Measurements from ENCODE around the gene MN1.

DNA sequence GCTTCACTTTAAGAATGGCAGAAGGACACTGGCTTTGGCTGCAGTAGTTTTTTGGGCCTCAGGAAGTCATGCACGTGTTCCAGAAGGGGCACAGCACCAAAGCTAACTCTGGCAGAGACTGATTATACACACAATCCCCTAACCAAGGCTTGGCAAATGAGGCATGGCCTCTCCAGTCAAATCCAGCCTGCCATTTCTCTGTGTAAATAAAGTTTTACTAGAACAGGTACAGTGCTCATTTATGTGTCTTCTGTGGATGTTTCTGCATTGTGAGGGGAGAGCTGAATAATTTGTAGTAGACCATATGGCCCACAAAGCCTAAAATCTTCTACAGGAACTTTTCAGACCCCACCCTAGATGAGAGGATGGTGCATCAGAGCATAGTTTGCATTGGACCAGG lies 46.4 kb upstream of the MN1 start:
- TF ChIP-seq, protein P1, sequence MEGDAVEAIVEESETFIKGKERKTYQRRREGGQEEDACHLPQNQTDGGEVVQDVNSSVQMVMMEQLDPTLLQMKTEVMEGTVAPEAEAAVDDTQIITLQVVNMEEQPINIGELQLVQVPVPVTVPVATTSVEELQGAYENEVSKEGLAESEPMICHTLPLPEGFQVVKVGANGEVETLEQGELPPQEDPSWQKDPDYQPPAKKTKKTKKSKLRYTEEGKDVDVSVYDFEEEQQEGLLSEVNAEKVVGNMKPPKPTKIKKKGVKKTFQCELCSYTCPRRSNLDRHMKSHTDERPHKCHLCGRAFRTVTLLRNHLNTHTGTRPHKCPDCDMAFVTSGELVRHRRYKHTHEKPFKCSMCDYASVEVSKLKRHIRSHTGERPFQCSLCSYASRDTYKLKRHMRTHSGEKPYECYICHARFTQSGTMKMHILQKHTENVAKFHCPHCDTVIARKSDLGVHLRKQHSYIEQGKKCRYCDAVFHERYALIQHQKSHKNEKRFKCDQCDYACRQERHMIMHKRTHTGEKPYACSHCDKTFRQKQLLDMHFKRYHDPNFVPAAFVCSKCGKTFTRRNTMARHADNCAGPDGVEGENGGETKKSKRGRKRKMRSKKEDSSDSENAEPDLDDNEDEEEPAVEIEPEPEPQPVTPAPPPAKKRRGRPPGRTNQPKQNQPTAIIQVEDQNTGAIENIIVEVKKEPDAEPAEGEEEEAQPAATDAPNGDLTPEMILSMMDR (IDR thresholded peaks at IDR 0.05; ENCODE audit: borderline replicate concordance, extremely low read depth, low read length, poor library complexity, severe bottlenecking): no peak
- TF ChIP-seq EZH2 (IDR thresholded peaks at IDR 0.05; ENCODE audit: borderline replicate concordance, low read depth, low read length, severe bottlenecking): no peak
